OCI-LY7 (cell line): Measurements from ENCODE around the gene HS3ST1.

Experiments used
- CTCF ChIP-seq: fragments of 200-600 bp; sonication (generic); conservative IDR thresholded peaks from 2 replicates; pipeline ENCODE4 v1.5.1; 2014; ENCODE audit warnings: mild to moderate bottlenecking, antibody characterized with exemption, low read length, moderate library complexity, mixed read lengths
- EZH2phosphoT487 ChIP-seq: fragments of 200-600 bp; sonication (generic); IDR thresholded peaks from 2 replicates; pipeline ENCODE4 v1.6.1; 2018; ENCODE audit warnings: low read depth, borderline replicate concordance, mild to moderate bottlenecking, mixed run types, antibody characterized with exemption, low read length, moderate library complexity, mixed read lengths

- no peak for TF ChIP-seq CTCF
- TF ChIP-seq EZH2phosphoT487 = no peak
These were observed 40.2 kb upstream of the HS3ST1 start for GRCh38 chr4:11468901-11469300.
